NCI-H2196 (cell line): ENCODE results near the gene TMEM232.
"Not testable (repeated sequence)": the region's sequence is repeated elsewhere in the genome, so short reads cannot be mapped to it uniquely, and the experiment has no call there.

ENCODE experiments used
- DNase-seq: peaks from one replicate; lab custom pipeline; 2025; ENCODE audit not compliant: unreplicated experiment; lab: John Stamatoyannopoulos, UW

The TMEM232 gene

DNA sequence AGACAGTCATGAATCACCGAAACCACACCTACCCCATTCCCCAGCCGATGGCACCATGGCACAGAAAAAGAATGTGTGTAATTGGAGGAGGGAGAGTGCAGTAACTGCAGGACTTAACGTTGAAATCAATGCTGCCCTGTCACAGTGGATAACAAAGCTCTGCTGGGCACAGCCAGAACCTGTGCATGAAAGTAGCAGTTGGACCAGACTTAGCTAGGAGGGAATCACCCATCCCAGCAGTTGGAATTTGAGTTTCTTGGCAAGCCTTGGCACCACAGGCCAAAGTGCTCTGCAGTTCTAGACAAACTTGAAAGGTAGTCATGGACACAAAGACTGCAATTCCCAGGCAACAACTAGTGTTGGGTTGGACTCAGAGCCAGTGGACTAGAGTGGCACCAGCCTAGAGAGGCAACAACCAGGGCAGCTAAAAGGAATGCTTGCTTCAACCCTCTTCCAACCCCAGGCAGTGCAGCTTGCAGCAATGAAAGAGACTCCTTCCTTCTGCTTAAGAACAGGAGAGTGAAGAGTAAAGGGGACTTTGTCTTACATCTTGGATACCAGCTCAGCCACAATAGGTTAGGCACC lies 19.1 kb downstream of the TMEM232 start:
- DNase-seq: no peak

DNA sequence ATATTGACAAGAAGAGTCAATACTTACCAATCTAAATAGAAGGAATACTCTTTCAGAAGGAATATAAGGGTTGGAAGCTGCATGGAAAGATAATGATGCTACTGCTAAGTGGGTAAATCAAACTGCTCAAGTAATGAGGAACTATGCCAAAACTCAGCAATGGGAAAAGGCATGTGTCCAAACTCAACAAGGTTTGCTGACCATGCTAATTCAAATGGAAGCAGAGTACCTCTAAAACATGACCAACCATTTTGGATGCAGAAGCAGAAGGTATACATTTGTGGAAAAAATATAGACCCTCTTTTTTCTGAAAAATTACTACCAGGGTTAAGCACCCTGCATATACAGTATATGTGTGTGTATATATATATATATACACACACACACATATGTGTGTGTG lies 21.1 kb downstream of the TMEM232 start:
- DNase-seq: no peak

DNA sequence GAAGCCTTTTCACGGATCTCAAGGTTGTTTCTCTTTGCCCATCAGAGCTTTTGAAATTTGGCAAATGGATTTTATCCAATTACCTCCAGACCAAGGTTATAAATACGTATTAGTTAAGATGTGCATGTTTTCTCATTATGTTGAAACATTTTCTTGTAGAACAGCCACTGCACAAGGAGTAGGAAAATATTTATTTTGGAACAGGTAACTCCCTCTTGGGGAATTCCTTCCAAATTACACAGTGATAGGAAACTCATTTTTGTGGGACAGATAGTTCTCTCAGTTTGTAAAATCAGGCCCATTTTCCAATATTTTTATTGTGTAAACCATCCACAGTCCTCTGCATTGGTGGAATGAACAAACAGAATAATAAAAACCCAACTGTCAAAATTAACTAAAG lies 23.0 kb downstream of the TMEM232 start:
- no peak for DNase-seq

DNA sequence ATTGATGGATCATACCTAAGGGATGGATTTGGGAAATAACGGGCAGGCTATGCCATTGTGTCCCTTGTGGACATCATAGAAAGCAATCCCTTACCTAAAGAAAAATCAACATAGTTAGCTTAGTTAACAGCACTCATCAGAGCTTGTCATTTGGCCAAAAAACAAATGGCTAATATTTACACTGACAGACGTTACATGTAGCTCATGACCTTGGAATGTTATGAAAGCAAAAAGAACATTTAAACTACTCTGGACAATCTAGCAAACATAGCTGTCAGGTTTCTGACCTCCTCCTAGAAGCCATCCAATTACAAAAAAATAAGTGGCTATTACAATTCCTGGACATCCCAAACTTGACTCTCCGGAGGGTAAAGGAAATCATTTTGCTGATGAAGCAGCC lies 23.8 kb downstream of the TMEM232 start:
- DNase-seq: no peak

DNA sequence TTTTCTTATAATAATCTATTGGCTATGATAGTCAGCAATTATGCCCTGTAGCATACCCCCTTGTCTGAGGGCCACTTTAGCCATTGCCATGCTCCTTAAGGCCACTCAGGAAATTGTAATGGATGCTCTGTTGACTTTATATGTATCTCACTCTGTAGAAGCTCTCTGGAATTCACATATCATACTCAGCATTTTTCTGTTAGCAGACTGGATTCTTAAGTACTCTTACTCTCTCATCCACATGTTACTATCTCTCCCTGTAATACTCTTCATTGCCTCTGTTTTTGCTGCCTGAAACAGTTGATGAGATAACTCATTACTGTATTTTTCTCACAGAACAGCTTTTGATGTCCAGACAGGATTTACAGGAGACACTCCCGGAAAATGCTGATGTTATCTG lies 24.2 kb downstream of the TMEM232 start:
- no peak for DNase-seq

DNA sequence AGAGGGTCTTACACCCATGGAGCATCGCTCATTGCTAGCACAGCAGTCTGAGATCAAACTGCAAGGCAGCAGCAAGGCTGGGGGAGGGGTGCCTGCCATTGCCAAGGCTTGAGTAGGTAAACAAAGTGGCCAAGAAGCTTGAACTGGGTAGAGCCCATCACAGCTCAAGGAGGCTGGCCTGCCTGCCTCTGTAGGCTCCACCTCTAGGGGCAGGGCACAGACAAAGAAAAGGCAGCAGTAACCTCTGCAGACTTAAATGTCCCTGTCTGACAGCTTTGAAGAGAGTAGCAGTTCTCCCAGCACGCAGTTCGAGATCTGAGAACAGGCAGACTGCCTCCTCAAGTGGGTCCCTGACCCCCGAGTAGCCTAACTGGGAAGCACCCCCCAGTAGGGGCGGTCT lies 33.8 kb downstream of the TMEM232 start:
- DNase-seq: not testable (repeated sequence)

DNA sequence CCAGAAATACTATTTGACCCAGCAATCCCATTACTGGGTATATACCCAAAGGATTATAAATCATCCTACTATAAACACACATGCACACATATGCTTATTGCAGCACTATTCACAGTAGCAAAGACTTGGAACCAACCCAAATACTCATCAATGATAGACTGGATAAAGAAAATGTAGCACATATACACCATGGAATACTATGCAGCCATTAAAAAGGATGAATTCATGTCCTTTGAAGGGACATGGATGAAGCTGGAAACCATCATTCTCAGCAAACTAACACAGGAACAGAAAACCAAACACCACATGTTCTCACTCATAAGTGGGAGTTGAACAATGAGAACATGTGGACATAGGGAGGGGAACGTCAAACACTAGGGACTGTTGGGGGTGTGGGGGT lies 35.9 kb downstream of the TMEM232 start:
- not testable (repeated sequence) for DNase-seq

DNA sequence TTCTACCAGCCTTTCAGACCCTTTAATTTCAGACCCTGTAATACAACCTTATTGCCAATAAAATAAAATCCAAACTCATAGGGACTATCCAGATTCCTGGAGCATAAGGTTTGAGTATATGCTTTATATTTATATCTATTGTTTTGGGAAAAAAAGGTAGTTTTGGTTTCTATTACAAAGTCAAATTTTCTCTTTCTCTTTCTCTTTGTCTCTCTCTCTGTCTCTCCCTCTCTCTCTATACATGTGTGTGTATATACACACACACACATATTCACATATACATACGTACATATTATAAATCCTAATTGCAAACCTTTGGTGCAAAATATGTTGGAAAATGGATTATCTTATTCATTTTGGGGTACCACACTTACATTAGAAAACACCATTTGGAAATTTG lies 39.0 kb downstream of the TMEM232 start:
- no peak for DNase-seq

DNA sequence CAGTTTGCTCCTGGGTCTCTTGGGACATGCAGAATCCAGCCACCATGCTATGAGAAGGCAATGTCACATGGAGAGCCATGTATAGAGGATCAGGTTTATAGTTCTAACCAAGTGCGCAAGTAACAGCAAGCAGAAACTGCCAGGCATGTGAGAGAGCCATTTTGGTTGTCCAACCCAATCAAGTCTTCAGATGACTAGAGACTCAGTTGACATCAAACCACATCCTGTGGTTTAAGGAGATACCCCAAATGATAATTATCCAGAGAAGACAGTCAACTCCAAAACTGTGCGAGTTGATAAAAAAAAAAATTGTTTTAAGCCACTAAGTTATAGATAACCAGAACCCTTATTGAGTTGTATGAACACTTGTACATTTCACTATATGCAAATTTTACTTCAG lies 40.2 kb downstream of the TMEM232 start:
- no peak for DNase-seq

DNA sequence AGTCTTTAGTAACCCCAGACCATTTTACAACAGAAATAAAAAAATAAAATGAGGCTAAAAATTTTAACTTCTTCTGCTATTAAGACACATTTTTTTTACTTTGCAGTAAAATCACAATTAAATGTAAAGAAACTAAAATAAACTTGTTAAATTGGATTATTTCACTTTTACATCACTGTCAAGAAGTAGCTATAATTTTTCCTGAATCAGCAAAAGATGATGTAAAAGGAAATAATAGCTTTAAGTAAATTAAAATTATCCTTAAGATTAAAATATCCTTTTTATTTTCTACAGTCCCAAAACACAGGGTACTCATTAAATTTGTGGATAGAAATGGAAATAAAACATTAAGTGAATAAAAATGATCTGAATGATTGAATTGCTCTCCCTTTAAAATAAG lies 44.5 kb downstream of the TMEM232 start:
- no peak for DNase-seq

DNA sequence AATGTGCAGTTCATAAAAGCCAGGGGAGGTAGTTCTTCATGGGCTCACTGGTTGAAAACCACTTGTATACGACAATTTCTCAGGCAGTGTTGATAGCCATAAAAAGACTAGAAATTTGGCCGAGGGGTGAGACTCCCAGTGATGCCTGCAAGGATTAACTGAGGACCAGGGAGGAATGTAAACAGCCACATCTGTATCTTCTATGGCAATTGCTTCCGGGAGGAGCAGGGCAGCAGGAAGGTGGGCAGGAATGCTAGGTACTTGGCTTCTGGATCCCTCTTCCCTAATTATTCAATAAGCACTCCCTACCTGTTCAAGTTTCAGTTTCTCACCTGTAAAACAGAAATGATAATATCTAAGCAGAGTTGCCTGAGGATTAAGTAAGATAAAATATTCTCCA lies 45.4 kb downstream of the TMEM232 start:
- no peak for DNase-seq

DNA sequence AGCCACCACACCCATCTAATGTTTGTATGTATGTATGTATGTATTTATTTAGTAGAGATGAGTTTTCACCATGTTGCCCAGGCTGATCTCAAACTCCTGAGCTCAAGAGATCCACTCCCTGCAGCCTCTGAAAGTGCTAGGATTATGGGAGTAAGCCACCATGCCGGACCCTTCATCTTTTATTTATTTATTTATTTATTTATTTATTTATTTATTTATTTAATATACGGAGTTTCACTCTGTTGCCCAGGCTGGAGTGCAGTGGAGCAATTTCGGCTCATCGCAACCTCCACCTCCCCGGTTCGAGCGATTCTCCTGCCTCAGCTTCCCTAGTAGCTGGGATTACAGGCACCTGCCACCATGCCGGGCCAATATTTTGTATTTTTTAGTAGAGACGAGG lies 49.9 kb downstream of the TMEM232 start:
- DNase-seq: not testable (repeated sequence)

DNA sequence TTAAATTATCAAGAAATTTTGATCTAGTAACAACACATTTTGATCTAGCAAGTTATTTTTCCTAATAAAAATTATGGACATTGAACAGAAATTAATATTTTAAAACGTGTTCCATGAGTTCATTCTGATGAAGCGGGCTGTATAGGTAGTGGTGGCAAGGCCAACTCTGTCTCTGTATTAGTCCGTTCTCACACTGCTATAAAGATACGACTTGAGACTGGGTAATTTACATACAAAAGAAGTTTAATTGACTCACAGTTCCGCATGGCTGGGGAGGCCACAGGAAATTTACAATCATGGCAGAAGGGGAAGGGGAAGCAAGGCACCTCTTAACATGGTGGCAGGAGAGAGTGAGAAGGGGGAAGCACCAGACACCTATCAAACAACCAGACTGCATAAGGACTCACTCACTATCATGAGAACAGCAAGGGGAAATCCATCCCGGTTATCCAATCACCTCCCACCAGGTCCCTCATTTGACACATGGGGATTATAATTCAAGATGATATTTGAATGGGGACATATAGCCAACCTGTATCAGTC lies 61.2 kb downstream of the TMEM232 start:
- DNase-seq: no peak

DNA sequence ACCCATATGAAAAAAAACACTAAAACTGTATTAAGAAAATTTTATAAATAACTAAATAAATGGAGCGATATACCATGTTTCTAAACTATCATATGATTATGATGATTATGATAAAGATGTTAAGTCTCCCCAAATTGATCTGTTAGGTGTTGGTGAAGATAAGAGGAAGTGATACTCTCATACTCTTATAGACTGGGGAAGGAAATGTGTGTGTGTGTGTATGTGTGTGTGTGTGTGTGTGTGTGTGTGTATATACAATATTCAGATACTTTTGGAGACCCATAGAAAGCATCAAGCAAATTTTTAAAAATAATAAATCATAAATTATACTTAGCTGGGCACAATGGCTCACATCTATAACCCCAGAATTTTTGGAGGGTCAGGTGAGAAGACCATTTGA lies 62.9 kb downstream of the TMEM232 start:
- DNase-seq: no peak

DNA sequence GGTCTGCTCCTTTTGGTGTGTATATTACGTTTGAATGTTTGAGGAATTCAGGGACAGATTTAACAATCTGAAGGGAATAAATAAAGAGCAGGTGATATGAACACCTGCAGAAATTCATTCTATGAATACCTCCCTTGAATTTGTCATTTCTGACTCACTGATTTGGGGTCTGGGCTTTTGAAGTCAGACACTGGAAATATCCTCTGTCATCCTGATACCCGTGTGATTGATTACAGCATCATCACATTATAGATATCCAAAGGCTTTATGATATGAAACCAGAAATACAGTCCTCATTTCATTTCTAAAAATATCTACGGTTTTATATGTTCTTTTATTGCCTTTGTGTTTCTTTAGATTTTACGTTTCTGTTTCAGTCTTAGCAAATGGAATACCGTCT lies 68.5 kb downstream of the TMEM232 start:
- no peak for DNase-seq

DNA sequence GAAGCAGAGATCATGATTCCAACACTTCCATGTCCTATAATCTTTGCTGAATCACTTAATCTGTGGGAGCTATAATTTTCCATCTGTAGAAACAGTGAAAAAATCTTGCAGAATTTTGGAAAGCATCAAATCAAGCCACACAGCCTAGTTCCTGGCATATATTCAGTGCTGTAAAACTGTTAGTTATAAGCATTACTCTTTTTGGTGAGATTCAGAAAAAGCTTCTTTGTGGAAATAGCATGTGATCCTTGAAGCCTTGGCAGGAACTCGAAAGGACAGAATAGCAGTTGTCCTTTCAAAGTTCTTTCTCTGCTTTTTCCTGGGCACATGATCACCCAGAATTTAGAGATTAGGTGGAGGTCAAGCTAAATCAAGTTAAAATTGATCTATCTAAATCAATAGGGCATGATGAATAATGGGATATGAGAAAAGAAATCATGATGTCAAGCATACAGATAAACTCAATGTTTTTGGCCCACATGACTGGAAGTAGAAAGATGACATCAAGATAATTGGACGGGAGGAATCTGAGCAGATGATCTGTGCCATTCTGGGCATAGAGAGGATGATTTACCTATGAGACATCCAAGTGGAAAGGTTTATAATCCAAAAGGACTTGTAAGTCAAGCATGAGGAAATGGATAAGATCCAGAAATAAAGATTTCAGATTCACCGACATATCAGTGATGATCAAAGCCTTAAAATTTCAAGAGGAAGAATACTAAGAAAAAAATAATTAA lies 73.1 kb downstream of the TMEM232 start:
- no peak for DNase-seq

DNA sequence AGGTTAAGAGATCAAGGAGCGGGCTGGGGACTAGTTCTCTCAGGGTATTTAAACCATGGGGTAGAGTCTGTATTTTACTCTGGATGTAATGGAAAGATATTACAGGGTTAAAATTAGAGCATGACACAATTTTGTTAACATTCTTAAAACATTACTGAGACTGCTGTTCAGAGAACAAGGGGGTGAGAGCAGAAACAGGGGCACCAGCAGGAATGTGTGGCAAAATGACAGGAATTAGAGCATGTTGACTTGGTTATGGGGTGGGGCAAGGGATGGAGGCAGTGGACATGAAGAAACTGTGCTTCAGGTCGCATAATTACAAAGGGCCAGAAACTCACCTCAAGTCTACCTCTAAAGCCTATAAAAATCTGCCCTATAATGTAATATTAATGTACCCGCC lies 75.0 kb downstream of the TMEM232 start:
- DNase-seq: no peak

DNA sequence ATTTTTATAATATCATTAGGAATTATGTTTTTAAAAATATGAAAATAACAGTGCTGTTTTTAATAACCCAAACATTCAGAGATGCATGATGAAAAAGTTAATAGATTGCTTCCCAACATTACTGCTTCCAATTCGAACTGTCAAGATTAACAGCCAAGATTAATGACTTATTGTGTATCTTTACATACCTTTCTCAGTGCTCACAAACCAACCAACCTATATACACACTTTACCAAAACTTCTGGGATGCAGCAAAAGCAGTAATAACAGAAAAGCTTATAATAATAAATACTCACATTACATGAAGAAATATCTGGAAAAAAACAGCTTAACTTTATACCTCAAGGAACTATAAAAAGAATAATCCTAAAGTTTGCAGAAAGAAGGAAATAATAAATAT lies 82.1 kb downstream of the TMEM232 start:
- DNase-seq: no peak

DNA sequence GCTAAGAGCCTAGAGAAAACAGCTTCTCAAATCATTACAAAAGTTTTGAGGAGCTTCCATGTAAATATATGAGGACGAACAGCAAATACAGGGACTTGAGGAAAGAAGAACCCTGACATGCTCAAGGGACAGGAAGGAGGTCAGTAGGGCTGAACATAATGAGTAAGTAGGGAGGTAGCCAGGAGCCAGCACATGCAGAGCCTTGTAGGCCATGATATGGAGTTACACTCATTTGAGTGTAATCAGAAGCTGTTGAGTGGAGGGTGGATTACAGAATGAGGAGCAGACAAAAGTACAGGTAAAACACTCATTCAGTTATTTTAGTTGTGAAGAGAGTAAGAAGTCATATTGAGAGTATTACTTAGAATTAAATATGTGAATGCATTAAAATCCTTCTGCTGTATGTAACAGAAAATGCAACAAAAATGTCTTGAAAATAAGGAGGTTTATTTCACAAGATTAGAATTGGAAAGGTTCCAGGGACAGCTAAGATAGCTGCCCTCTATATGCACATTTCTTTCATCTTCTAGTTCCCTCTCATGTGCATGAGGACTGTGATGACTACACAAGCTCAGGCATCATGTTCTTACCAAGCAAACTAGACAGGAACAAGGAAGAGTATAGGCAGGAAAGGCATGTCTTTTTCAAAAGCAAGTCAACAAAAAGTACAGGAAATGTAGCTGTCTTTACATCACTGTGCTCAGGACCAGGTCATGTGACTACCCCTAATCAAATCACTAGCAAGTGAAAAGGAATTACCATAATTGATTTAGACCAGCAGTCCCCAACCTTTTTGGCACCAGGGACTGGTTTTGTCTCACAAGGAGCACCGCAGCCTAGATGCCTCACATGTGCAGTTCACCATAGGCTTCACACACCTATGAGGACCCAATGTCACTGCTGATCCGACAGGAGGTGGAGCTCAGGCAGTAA lies 87.2 kb downstream of the TMEM232 start:
- no peak for DNase-seq

DNA sequence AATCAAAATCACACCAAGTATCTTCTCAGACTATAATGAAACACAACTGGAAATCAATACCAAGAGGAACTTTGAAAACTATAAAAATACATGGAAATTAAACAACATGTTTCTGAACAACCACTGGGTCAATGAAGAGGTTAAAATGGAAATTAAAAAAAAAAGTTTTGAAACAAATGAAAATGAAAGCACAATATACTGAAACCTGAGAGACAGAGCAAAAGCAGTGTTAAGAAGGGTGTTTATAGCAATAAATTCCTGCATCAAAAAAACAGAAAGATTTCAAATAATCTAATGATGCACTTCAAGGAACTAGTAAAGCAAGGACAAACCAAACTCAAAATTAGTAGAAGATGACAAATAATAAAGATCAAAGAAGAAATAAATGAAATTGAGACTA lies 92.0 kb downstream of the TMEM232 start:
- no peak for DNase-seq

DNA sequence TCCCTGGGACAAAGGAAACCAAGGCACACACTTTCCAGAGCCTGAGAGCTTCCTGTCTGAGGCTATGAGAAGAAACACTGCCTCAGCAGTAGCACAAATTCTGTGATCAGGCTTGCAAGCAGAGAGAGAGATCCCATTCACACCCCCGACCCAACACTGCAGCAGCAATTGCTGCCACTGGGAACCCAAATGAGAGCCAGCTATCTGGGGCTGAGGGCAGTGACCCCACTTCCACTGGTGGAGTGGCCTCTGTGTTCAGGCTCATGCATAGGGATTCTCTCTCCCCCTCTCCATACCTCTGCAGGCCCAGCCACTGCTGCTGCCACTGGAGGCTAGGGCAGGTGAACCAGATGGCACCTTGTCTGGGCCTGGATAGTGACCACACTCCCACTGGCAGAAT lies 95.2 kb downstream of the TMEM232 start:
- DNase-seq: no peak

DNA sequence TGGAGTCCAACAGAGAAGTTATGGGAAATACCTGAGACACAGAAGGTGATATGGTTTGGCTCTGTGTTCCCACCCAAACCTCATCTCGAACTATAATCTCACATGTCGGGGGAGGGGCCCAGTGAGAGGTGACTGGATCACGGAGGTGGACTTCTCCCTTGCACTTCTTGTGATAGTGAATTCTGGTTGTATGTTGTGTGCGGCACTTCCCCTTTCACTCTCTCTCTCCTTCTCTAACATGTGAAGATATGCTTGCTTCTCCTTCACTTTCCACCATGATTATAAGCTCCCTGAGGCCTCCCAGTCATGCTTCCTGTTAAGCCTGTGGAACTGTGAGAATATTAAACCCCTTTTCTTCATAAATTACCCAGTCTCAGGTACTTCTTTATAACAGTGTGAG lies 96.1 kb downstream of the TMEM232 start:
- DNase-seq: no peak
